NCI-H345 (cell line): Measurements from ENCODE around the gene TBKBP1.

Experiments used
- DNase-seq: peaks from one replicate; lab custom pipeline; 2025; lab: John Stamatoyannopoulos, UW

TBKBP1 gene

GRCh38 chr17:47715669-47716325 lies 21.8 kb downstream of the TBKBP1 start:
- no peak for DNase-seq

DNA sequence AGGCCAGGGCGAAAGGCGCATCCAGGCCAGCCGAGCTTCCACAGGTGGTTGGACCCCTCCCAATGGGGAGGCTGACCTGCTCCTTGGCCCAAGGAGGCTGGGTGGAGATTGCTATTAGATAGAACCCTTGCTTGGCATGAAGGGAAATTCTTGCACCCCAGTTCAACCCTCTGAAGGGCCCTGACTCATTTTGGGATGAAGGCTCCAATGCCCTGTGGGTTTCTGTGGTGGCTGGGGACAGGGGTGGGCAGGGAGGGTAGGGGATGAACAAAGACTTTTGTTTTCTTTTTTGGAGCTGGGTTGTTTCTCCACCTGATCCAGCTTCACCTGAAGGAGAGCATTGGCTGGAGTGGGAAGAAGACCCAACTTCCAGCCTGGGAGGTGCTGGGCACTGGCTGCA lies 22.4 kb downstream of the TBKBP1 start:
- no peak for DNase-seq

- DNase-seq, result no peak
These were observed 23.3 kb downstream of the TBKBP1 start for GRCh38 chr17:47717261-47717697.

- DNase-seq, result peak; percentile 41
These were observed 24.1 kb downstream of the TBKBP1 start for GRCh38 chr17:47717979-47718621.

DNA sequence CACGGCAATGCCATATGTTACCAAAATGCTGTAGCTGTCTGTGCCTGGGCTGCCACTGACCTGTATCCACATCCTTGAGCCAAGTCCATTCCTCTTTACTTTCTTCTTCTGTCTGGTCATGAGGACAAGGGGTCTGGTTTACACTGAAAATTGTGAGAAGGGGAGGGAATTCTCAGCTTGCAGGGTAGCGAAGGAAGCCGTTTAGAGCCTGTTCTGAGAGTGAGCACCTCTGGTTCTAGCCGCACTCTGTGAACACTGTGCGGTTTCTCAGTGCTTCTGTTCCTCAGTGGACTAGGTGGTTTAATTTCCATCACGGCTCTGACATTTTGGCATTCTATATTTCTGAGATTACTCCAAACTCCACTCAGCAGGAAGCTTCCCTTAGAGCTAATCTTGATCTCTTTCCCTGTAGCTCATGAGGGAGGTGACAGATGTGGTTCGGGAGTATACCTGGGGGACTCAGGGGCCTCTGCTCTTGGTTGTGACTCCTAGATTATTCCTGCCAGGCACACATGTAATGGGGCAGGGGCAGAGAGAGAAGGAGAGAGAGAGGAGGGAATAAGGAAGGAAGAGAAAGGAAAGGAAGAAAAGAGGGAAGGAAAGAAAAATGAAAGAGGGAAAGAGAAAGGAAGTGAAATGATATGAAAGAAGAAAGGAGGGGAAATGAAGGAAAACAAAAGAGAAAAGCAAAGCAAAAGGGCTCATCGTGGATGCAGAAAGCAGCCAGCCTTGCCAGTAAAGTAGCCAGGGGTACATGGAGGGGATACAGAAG lies 24.9 kb downstream of the TBKBP1 start:
- DNase-seq, result no peak

GRCh38 chr17:47719411-47720152 lies 25.6 kb downstream of the TBKBP1 start:
- no peak for DNase-seq

- no peak for DNase-seq
These were observed 26.2 kb downstream of the TBKBP1 start for GRCh38 chr17:47720196-47720595.

DNA sequence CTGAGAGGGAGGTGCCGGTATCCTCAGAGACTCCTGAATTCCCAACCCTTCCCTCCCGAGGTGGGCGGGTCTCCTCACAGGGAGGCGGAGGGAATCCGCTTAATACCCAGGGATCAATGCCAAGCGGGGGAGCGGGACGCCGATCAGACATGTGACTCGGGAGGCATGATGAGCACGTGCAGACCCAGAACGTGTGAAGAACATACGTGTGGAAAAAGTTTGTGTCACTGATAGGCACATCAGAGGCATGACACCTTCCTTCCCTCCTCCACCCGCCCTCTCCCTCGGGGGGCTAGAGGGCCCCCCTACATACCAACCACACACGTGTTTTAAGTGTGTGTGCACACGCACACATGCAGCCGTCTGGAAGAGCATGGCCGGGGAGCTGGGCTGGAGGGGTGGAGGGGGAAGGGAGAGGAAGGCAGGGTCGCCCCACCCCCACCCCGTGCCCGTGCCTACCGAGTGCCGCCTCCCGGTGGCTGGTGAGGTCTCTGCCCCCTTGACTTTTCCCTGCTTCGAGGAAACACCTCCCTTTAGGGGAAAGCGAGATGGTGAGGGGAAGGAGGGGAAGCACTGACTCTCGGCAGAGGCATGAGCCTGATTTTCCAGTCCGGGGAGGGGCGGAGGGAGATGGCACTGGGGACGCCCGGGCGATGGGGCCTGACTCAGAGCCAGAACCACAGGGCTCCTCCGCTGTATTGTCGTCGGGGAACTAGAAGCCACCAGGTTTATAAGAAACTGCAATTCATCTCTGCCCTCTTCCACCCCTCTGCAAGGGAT lies 27.0 kb downstream of the TBKBP1 start:
- no peak for DNase-seq

DNA sequence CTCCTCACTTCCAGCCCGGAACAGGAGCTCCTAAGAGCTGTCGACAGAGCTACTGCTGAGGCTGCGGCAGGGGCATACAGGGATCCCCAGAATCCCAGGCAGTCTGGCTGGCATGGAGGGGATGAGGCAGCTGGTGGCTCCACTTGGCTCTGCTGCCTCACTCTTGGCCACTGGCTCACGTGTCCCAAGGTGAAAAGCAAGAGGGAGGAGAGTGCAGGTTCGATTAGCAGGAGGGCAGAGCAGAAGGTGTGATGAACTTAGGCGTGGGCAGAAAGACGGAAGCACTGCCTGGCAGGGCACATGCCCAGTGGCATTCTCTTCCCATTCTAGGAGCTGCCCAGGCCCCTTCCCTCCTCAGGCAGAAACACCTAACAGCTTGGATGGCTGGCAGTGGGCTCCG lies 27.8 kb downstream of the TBKBP1 start:
- DNase-seq, result no peak

- DNase-seq, result no peak
These were observed 30.7 kb downstream of the TBKBP1 start for GRCh38 chr17:47724705-47725104.

GRCh38 chr17:47725446-47726111 lies 31.6 kb downstream of the TBKBP1 start:
- no peak for DNase-seq

- DNase-seq, result no peak
These were observed 33.1 kb downstream of the TBKBP1 start for GRCh38 chr17:47726796-47727703.

- no peak for DNase-seq
These were observed 33.7 kb downstream of the TBKBP1 start for GRCh38 chr17:47727704-47728036.

DNA sequence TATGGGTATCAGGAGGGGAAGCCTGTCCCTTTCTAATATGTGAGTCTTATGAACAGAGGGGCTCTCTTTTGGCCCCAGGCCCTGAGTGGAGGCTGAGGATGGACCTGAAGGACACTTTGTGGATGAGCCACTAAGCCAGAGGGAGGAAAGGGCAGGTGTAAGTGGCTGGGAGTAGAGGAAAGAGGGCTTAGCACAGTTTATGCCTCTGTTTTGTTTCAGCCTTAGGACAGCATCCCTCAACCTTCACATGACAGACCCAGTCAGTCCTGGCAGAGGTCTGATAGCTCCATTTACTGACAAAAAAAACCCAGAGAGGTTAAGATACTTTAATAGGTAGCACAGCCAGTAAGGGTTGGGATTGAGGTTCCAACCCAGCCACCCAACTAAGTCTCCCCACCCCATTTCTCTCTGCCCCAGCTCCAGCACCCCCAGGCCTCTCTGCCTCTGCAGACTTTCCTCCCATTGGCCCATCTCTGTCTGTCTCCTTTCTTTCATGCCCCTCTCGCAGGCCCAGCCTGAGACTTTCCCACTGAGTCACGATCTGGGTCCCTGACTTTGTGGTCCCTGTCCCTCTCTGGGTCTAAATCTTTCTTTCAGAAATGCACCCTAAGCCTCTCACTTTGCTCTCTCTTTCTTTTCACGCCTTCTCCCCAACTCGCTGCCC lies 34.4 kb downstream of the TBKBP1 start:
- no peak for DNase-seq

- DNase-seq, result no peak
These were observed 35.5 kb downstream of the TBKBP1 start for GRCh38 chr17:47729476-47729875.

DNA sequence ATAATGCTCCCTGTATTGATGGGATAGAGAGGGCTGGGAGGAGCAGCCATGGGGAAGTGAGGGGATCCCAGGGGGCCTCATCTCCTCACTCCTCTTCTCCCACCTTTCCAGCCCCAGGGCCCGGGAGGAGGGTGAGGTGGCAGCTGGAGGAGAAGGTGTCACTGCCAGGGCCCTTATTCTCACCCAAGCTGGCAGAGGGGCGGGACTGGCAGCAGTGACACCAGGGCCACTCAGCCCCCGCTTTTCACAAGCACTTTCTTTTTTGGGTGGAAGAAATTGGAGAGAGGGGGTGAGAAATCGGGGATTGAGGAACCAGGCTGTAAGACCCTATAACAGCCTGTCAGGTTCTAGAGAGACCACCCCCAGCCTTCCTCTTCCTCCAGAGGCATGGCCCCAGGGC lies 36.7 kb downstream of the TBKBP1 start:
- no peak for DNase-seq

DNA sequence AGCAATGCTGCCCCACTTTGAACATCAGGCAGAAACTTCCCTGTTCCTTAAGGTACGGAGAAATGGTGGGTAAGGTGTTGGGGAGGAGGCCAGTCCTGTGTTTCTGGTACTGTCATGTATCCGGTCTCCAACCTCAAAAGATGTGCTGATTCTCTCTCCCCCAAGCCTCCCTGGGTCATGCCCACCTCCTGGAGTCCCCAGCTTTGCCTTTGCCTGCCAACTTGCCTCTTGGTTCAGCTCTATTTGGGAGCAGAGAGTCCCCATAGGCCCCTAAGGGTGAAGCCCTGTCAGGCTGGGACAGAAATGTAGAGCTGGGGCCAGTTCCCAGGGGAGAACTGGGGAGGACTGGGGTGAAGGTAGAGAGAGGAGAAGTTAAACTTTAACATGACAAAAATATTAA lies 37.4 kb downstream of the TBKBP1 start:
- DNase-seq, result no peak

GRCh38 chr17:47732399-47733046 lies 38.6 kb downstream of the TBKBP1 start:
- no peak for DNase-seq

DNA sequence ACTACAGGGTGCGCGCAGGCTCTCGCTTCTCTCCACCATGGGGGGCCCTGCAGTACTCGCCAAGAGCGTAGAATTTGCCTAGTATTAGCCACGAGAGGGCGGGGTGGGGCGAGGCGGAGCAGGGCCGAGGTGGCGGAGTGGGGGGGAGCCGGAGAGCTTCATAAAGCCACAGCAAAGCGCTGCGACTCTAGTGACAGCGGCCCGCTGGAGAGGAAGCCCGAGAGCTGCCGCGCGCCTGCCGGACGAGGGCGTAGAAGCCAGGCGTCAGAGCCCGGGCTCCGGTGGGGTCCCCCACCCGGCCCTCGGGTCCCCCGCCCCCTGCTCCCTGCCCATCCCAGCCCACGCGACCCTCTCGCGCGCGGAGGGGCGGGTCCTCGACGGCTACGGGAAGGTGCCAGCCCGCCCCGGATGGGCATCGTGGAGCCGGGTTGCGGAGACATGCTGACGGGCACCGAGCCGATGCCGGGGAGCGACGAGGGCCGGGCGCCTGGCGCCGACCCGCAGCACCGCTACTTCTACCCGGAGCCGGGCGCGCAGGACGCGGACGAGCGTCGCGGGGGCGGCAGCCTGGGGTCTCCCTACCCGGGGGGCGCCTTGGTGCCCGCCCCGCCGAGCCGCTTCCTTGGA lies 39.2 kb downstream of the TBKBP1 start, which contains the start of gene TBX21:
TBX21 (plus strand) TSS at position 190 of the 627 bp plus-strand sequence; CDS start at position 409, 219 bp downstream.
- peak; percentile 64 for DNase-seq
